Left lung (tissue), 10 donors: ENCODE results near the gene DPCD. TPM values are rescaled to one million over a fixed set of nuclear protein-coding genes. Genes with fewer than 3 reads are reported as not detected.

Experiments used
- ATAC-seq: fragments of 200-7000 bp; cut with Tn5 transposase; one replicate; pipeline ENCODE4 v1.9.1; 2020; ENCODE audit warnings: moderate library complexity
- DNase-seq, 4 donors: peaks; one replicate each; pipeline ENCODE4 v3.0.0-alpha.2; 2013 to 2020
- H3K27ac ChIP-seq, 2 donors: fragments of 200-600 bp; sonication (generic) in 1 of 2; one replicate each; pipeline versions ENCODE4 v1.5.0 to v1.8.0; 2020 to 2021
- H3K27me3 ChIP-seq, 2 donors: fragments of 200-600 bp; sonication (generic) in 1 of 2; one replicate each; pipeline versions ENCODE4 v1.5.0 to v1.8.0; 2020 to 2021
- H3K36me3 ChIP-seq, 2 donors: fragments of 200-600 bp; sonication (generic) in 1 of 2; one replicate each; pipeline versions ENCODE4 v1.5.0 to v1.8.0; 2020 to 2021
- H3K4me1 ChIP-seq, 2 donors: fragments of 200-600 bp; one replicate each; pipeline ENCODE4 v1.8.0; 2021
- H3K4me3 ChIP-seq, 2 donors: fragments of 200-600 bp; sonication (generic) in 1 of 2; one replicate each; pipeline versions ENCODE4 v1.5.0 to v1.8.0; 2020 to 2021; ENCODE audit warnings: mild to moderate bottlenecking in 1 of 2
- H3K9me3 ChIP-seq, 2 donors: fragments of 200-600 bp; sonication (generic) in 1 of 2; one replicate each; pipeline versions ENCODE4 v1.5.0 to v1.8.0; 2020 to 2021
- intact Hi-C, 2 donors: fragments of 100-400 bp; cut with DNase I; formaldehyde crosslinking; loops; one replicate each; pipeline versions ENCODE4 v1.11.2 to v1.14.2; 2022
- polyA plus RNA-seq, 6 donors: library from polyadenylated mRNA; unstranded; fragments of 120-200 nt; gene quantifications; one replicate each; pipeline ENCODE4 v1.2.1, GENCODE V29; 2013; ENCODE audit not compliant: insufficient read length in 6 of 6
- total RNA-seq, 2 donors: library from RNA; stranded (reverse); fragmentation: NEBNext Ultra II Directional; extraction: Animal tissue kit (Norgen Biotek cat#: 25700); gene quantifications; one replicate each; pipeline ENCODE4 v1.2.1, GENCODE V29; 2021
- TF ChIP-seq, protein P1 (sequence below), 2 donors: fragments of 200-600 bp; sonication (generic) in 1 of 2; IDR thresholded peaks; one replicate each; pipeline versions ENCODE4 v1.5.0 to v1.8.0; 2021; ENCODE audit warnings: antibody characterized with exemption in 2 of 2
- donor health status: DM: no; HTN: yes; CAD: no.
- donor health status: DM: no; HTN: no; CAD: no.

DPCD gene
- total and polyA plus RNA-seq, 8 donors, result 13.5 to 36.1 (median 31.7) TPM

- H3K4me1 ChIP-seq, result no peaks in the 10 kb centered on the region
- intact Hi-C loops, result no loop called here
- no peaks in the 10 kb centered on the region for H3K9me3 ChIP-seq
- no peak overlapping the region for H3K27ac ChIP-seq
- no peaks in the 10 kb centered on the region for H3K27me3 ChIP-seq
- no peak for ATAC-seq
- H3K4me3 ChIP-seq, result no peak overlapping the region
- TF ChIP-seq, protein P1, sequence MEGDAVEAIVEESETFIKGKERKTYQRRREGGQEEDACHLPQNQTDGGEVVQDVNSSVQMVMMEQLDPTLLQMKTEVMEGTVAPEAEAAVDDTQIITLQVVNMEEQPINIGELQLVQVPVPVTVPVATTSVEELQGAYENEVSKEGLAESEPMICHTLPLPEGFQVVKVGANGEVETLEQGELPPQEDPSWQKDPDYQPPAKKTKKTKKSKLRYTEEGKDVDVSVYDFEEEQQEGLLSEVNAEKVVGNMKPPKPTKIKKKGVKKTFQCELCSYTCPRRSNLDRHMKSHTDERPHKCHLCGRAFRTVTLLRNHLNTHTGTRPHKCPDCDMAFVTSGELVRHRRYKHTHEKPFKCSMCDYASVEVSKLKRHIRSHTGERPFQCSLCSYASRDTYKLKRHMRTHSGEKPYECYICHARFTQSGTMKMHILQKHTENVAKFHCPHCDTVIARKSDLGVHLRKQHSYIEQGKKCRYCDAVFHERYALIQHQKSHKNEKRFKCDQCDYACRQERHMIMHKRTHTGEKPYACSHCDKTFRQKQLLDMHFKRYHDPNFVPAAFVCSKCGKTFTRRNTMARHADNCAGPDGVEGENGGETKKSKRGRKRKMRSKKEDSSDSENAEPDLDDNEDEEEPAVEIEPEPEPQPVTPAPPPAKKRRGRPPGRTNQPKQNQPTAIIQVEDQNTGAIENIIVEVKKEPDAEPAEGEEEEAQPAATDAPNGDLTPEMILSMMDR (IDR thresholded peaks at IDR 0.05), result no peak
- H3K36me3 ChIP-seq, result peaks cover 0 to 57% of the 10 kb centered on the region in 2 donors
- DNase-seq, result no peak
Measured at GRCh38 chr10:101649525-101650085, 61.5 kb downstream of the DPCD start.

DNA sequence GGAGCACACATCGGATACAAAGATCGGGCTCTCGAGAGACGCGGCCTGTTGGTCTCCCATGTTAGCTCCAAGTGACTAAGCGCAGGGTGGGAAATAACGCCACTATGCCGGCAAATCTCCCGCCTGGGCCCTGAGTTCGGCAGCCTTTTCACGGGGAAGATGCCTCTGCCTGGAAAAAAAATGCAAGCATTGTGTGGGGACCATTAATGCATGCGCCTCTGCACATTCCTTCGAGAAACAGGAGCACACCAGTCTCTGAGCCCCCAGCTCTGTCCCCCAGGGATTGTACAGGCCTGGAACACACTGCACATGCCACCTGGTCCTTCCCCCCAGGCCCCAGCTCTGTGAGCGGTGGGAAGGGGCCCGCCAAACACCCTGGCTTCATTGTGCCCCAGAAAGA, 62.7 kb downstream of the DPCD start:
- ATAC-seq (no peak), DNase-seq (no peak)
- Histone ChIP-seq H3K9me3 (no peaks in the 10 kb centered on the region), H3K27ac (no peak overlapping the region), H3K4me1 (no peaks in the 10 kb centered on the region), H3K4me3 (no peak overlapping the region), H3K27me3 (no peaks in the 10 kb centered on the region), H3K36me3 (peaks cover 0 to 64% of the 10 kb centered on the region in 2 donors)
- intact Hi-C loops, result no loop called here
- TF ChIP-seq, protein P1 (IDR thresholded peaks at IDR 0.05), result no peak

DNA sequence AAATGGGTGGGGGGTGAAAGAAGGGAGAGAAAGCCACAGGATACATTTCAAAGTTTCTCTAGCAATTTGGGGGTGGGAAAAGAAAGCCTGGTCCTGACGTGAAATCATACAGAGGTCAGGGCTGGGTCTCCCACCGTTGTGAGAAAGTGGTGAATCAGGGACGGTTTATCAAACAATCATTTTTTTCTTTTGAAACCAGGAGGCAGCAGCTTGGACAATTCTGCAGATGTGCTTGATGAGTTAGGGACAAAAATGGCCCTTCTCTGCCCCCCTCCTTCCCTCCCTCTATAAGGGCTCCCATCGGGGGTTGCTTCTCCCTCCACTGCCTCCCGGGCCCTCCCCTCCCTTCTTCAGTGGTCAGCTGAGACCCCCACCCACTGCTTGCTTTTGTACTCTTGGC, 63.2 kb downstream of the DPCD start:
- ATAC-seq, result no peak
- Histone ChIP-seq H3K27ac (no peak overlapping the region), H3K36me3 (peaks cover 0 to 64% of the 10 kb centered on the region in 2 donors), H3K27me3 (no peaks in the 10 kb centered on the region), H3K4me1 (no peaks in the 10 kb centered on the region), H3K4me3 (no peak overlapping the region), H3K9me3 (no peaks in the 10 kb centered on the region)
- DNase-seq, result no peak
- intact Hi-C loops, result no loop called here
- TF ChIP-seq, protein P1 (IDR thresholded peaks at IDR 0.05), result no peak

GRCh38 chr10:101653536-101653935, 65.4 kb downstream of the DPCD start:
- TF ChIP-seq, protein P1 (IDR thresholded peaks at IDR 0.05), result no peak
- DNase-seq (no peak), ATAC-seq (no peak)
- H3K9me3 ChIP-seq, result no peaks in the 10 kb centered on the region
- no peak overlapping the region for H3K4me3 ChIP-seq
- H3K36me3 ChIP-seq, result peaks cover 0 to 80% of the 10 kb centered on the region in 2 donors
- no peaks in the 10 kb centered on the region for H3K4me1 ChIP-seq
- intact Hi-C loops, result no loop called here
- H3K27me3 ChIP-seq, result no peaks in the 10 kb centered on the region
- H3K27ac ChIP-seq, result no peak overlapping the region

GRCh38 chr10:101655570-101655969, 67.4 kb downstream of the DPCD start:
- Histone ChIP-seq H3K9me3 (no peaks in the 10 kb centered on the region), H3K27ac (no peak overlapping the region), H3K27me3 (no peaks in the 10 kb centered on the region), H3K4me1 (no peaks in the 10 kb centered on the region), H3K36me3 (peaks cover 0 to 82% of the 10 kb centered on the region in 2 donors), H3K4me3 (no peak overlapping the region)
- DNase-seq, result no peak
- no peak for ATAC-seq
- TF ChIP-seq, protein P1 (IDR thresholded peaks at IDR 0.05), result no peak
- intact Hi-C loops, result no loop called here
